HFFc6 (cell line): Measurements from ENCODE around the gene HDC. TPM values are rescaled to one million over a fixed set of nuclear protein-coding genes. Genes with fewer than 3 reads are reported as not detected.

ENCODE experiments used
- DNase-seq: peaks from one replicate; pipeline ENCODE4 v3.0.0-alpha.2; 2018
- H3K27ac Mint-ChIP-seq: 2 replicates; pipeline ENCODE4 v1.8.0; 2020; ENCODE audit warnings: mild to moderate bottlenecking, mixed read lengths
- H3K27me3 Mint-ChIP-seq: 2 replicates; pipeline ENCODE4 v1.8.0; 2021; ENCODE audit warnings: mild to moderate bottlenecking, moderate library complexity, mixed read lengths; ENCODE audit not compliant: insufficient read depth
- H3K36me3 Mint-ChIP-seq: 2 replicates; pipeline ENCODE4 v1.8.0; 2021; ENCODE audit warnings: low read depth, mixed read lengths
- H3K4me1 Mint-ChIP-seq: 2 replicates; pipeline ENCODE4 v1.8.0; 2020; ENCODE audit warnings: low read depth, mixed read lengths
- H3K4me3 Mint-ChIP-seq: 2 replicates; pipeline ENCODE4 v1.8.0; 2020; ENCODE audit warnings: mild to moderate bottlenecking, moderate library complexity, mixed read lengths
- H3K9me3 Mint-ChIP-seq: 2 replicates; pipeline ENCODE4 v1.8.0; 2020; ENCODE audit warnings: mild to moderate bottlenecking, mixed read lengths
- CTCF ChIP-seq: fragments of 200-600 bp; sonication (generic); IDR thresholded peaks from 2 replicates; pipeline ENCODE4 v1.5.0; 2021; ENCODE audit warnings: antibody characterized with exemption, mild to moderate bottlenecking
- total RNA-seq, 6 experiments: library from RNA; stranded (reverse); fragmentation: NEBNext Ultra II Directional; extraction: Animal tissue kit (Norgen Biotek cat#: 25700); gene quantifications; 2 replicates in 1 of 6; 3 replicates in 5 of 6; pipeline ENCODE4 v1.2.3, GENCODE V29; 2021

The HDC gene
- total RNA-seq, 6 experiments from 2014 or later, result 0.07 TPM; not detected in 5

- peaks cover 49% of the 10 kb centered on the region for H3K4me1 Mint-ChIP-seq
- no peak overlapping the region for H3K4me3 Mint-ChIP-seq
- peak overlapping the region; percentile 44 for H3K27ac Mint-ChIP-seq
- no peak for TF ChIP-seq CTCF
- DNase-seq, result no peak
- H3K27me3 Mint-ChIP-seq, result peaks cover 4% of the 10 kb centered on the region
- no peaks in the 10 kb centered on the region for H3K36me3 Mint-ChIP-seq
- H3K9me3 Mint-ChIP-seq, result no peaks in the 10 kb centered on the region
These were observed 8.2 kb downstream of the HDC start for GRCh38 chr15:50257332-50257731.

DNA sequence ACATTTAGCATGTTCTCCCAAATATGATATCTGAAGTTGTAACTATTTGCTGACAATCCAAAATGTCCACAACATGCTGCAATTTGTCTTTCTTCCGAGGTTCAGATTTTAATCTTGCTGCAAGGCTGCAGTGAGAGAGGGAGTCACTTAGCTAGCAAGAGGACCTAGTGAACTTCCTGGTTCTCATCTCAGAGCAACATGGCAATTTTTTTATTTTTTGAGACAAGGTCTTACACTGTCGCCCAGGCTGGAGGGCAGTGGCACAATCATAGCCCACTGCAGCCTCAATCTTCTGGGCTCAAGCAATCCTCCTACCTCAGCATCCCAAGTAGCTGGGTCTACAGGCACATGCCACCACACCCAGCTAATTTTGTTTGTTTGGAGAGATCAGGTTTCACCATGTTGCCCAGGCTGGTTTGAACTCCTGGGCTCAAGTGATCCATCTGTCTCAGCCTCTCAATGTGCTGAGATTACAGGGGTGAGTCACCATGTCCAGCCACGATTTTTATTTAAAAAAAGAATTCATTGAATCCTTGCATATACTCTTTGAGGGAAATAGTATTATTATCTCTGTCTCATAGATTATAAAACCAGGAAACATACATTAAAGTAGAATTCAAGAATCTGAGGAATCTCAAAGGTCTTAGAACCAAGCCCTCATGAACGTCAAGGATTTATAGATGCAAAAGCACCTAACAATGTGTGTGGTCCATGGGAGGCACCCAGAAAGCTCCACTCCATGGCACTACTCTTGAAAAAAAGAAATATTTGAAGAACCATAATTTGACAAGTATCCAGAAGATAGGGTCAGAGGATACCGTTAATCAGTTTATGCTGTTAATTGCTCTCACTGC, 9.1 kb downstream of the HDC start:
- DNase-seq, result peak; percentile 73
- no peak for TF ChIP-seq CTCF
- Mint-ChIP-seq H3K4me3 (peak overlapping the region; percentile 26; the same call in 1 of the 2 replicates), H3K9me3 (no peaks in the 10 kb centered on the region), H3K4me1 (peaks cover 53% of the 10 kb centered on the region), H3K36me3 (no peaks in the 10 kb centered on the region), H3K27ac (peak overlapping the region; percentile 44), H3K27me3 (peaks cover 4% of the 10 kb centered on the region)

DNA sequence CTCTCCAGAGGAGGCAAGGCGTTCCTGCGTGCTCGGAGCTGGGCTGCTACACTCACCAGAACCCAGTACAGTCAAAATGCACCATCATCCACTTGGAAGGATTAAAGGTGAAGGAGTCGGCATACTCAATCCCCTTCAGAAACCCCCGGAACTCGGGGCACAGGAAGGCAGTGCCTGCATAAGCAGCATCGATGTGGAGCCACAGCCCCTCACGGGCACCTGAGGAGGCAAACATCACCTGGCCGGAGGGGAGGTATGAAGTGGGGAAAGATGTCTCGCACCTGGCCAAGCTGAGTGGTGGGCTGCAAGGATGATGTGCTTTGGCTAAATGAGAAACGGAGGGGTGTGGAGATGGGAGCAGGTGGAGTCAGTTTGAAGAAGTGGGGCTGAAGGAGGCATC, 13.0 kb downstream of the HDC start:
- Mint-ChIP-seq H3K27ac (no peak overlapping the region), H3K36me3 (no peaks in the 10 kb centered on the region), H3K9me3 (no peaks in the 10 kb centered on the region), H3K4me3 (no peak overlapping the region), H3K27me3 (peaks cover 8% of the 10 kb centered on the region), H3K4me1 (peaks cover 70% of the 10 kb centered on the region)
- DNase-seq, result no peak
- no peak for TF ChIP-seq CTCF

- H3K27ac Mint-ChIP-seq, result no peak overlapping the region
- no peak overlapping the region for H3K4me3 Mint-ChIP-seq
- H3K9me3 Mint-ChIP-seq, result no peaks in the 10 kb centered on the region
- H3K4me1 Mint-ChIP-seq, result peaks cover 62% of the 10 kb centered on the region
- peaks cover 8% of the 10 kb centered on the region for H3K27me3 Mint-ChIP-seq
- H3K36me3 Mint-ChIP-seq, result no peaks in the 10 kb centered on the region
- no peak for DNase-seq
- no peak for TF ChIP-seq CTCF
These were observed 13.8 kb downstream of the HDC start for GRCh38 chr15:50251638-50252182.

- TF ChIP-seq CTCF, result no peak
- Mint-ChIP-seq H3K4me1 (peaks cover 54% of the 10 kb centered on the region), H3K27me3 (peaks cover 8% of the 10 kb centered on the region), H3K4me3 (no peak overlapping the region), H3K36me3 (no peaks in the 10 kb centered on the region), H3K9me3 (no peaks in the 10 kb centered on the region), H3K27ac (no peak overlapping the region)
- DNase-seq, result no peak
These were observed 14.6 kb downstream of the HDC start for GRCh38 chr15:50250760-50251394.
